K562 (cell line): ENCODE results near the gene ILKAP. TPM values are rescaled to one million over a fixed set of nuclear protein-coding genes. Genes with fewer than 3 reads are reported as not detected.

Source experiments
- CCNT2 ChIP-seq: IDR thresholded peaks from 2 replicates; pipeline ENCODE4 v1.6.1; 2011; ENCODE audit warnings: borderline replicate concordance, low read depth, mild to moderate bottlenecking, moderate library complexity, mixed read lengths, low read length; ENCODE audit not compliant: insufficient read length; ENCODE audit errors: extremely low read depth
- KHSRP ChIP-seq: fragments of 450-650 bp; IDR thresholded peaks from 2 replicates; pipeline ENCODE4 v1.6.1; 2017
- MAFF ChIP-seq: IDR thresholded peaks from 2 replicates; pipeline ENCODE4 v1.6.1; 2012; ENCODE audit warnings: low read length, improper control_type of control experiment
- NELFE ChIP-seq: IDR thresholded peaks from 2 replicates; pipeline ENCODE4 v1.6.1; 2011; ENCODE audit warnings: mild to moderate bottlenecking; ENCODE audit not compliant: insufficient read depth, insufficient read length
- SIN3A ChIP-seq, 2 experiments: fragments of 150-350 bp in 1 of 2; IDR thresholded peaks; 2 replicates each; pipeline ENCODE4 v1.6.1; 2011 to 2016; ENCODE audit warnings: borderline replicate concordance in 2 of 2, low read depth in 2 of 2, low read length in 2 of 2, mild to moderate bottlenecking in 2 of 2, moderate library complexity in 2 of 2; ENCODE audit not compliant: control insufficient read depth in 1 of 2
- SMARCA5 ChIP-seq: fragments of 450-650 bp; IDR thresholded peaks from 2 replicates; pipeline ENCODE4 v1.6.1; 2016
- TCFL5 ChIP-seq: fragments of 250-450 bp; sonication (Bioruptor Pico); conservative IDR thresholded peaks from 2 replicates; pipeline ENCODE4 v1.6.1; 2021; ENCODE audit warnings: mild to moderate bottlenecking, moderate library complexity, matching md5 sums
- ZNF140 ChIP-seq: fragments of 250-450 bp; sonication (Bioruptor Pico); IDR thresholded peaks from 2 replicates; pipeline ENCODE4 v1.8.0; 2021; ENCODE audit warnings: moderate library complexity, mild to moderate bottlenecking, inconsistent platforms
- ZNF583 ChIP-seq: fragments of 250-450 bp; sonication (Bioruptor Pico); IDR thresholded peaks from 2 replicates; pipeline ENCODE4 v1.4.0; 2020
- polyA plus RNA-seq, 8 experiments: library from polyadenylated mRNA; depleted of rRNA in 4 of 8; stranded (reverse) in 5 of 8; unstranded in 3 of 8; fragments of >200 nt; fragmentation: Nextera tagmentation in 2 of 8; fragmentation: Illumina TruSeq in 1 of 8; extraction: Ambion mirVana in 2 of 8; extraction: Trizol in 1 of 8; gene quantifications; 2 replicates each; pipeline versions ENCODE4 v1.2.1 to v1.2.3, GENCODE V29; 2011 to 2014; ENCODE audit warnings: inconsistent platforms in 1 of 8, missing spikeins in 1 of 8
- total RNA-seq, 7 experiments: library from RNA; depleted of rRNA in 6 of 7; stranded (reverse); fragments of >200 nt in 6 of 7; fragmentation: Illumina TruSeq in 2 of 7; extraction: Trizol in 2 of 7; gene quantifications; 2 replicates each; pipeline versions ENCODE4 v1.2.1 to v1.2.3, GENCODE V29; 2011 to 2021; ENCODE audit warnings: low replicate concordance in 1 of 7
- TF ChIP-seq, protein P1 (sequence below): fragments of 150-350 bp; IDR thresholded peaks from 2 replicates; pipeline ENCODE4 v1.6.1; 2014; ENCODE audit warnings: low read depth, mild to moderate bottlenecking, low read length, borderline replicate concordance

Gene ILKAP
- total and polyA plus RNA-seq, 9 of the 15 experiments (the other 6 are each of a cell fraction or from before 2014, with no cell fraction given): 3.1 to 43.9 (median 20.7) TPM

DNA sequence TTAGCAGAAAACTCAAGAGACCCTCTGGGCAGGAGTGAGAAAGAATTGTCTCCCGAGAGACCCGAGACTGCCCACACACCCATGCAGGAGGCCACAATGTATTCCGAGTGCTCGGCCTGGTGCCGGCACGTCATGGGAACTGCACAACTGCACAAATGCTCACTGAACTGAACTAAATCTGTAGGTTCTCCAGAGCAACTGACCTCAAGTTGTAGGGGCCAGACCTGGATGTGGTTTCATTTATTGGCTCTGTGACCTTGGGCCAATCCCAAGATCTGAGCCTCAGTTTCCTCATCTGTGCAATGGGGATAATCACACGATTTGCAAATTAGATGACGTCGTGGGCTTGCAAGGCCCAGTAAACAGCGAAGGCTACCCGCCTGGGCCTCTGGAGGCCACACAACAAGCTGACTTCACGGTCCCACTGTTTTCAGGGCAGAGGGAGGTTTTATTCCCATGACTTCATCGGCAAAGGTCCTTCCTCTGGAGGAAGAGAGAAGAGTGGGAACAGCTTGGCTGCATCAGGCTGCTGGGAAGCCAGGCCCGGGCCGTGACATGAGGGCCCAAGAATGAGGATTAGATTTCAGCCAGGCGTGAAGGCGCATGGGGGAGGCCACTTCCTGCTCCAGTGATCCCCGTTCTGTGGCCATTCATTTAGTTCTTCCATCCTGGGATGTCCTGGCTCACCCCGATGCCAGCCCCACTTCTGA, 48.3 kb downstream of the ILKAP start (continued):
- no peak for TF ChIP-seq SIN3A (IDR thresholded peaks at IDR 0.05; ENCODE audit: borderline replicate concordance in 2 of 2, control insufficient read depth in 1 of 2, low read depth in 2 of 2, low read length in 2 of 2)
- TF ChIP-seq, protein P1, sequence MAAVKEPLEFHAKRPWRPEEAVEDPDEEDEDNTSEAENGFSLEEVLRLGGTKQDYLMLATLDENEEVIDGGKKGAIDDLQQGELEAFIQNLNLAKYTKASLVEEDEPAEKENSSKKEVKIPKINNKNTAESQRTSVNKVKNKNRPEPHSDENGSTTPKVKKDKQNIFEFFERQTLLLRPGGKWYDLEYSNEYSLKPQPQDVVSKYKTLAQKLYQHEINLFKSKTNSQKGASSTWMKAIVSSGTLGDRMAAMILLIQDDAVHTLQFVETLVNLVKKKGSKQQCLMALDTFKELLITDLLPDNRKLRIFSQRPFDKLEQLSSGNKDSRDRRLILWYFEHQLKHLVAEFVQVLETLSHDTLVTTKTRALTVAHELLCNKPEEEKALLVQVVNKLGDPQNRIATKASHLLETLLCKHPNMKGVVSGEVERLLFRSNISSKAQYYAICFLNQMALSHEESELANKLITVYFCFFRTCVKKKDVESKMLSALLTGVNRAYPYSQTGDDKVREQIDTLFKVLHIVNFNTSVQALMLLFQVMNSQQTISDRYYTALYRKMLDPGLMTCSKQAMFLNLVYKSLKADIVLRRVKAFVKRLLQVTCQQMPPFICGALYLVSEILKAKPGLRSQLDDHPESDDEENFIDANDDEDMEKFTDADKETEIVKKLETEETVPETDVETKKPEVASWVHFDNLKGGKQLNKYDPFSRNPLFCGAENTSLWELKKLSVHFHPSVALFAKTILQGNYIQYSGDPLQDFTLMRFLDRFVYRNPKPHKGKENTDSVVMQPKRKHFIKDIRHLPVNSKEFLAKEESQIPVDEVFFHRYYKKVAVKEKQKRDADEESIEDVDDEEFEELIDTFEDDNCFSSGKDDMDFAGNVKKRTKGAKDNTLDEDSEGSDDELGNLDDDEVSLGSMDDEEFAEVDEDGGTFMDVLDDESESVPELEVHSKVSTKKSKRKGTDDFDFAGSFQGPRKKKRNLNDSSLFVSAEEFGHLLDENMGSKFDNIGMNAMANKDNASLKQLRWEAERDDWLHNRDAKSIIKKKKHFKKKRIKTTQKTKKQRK: no peak
- no peak for TF ChIP-seq CCNT2
- TF ChIP-seq SMARCA5: 0 out of 2 replicates have a peak, but pooled peaks have one; percentile 16
- TF ChIP-seq ZNF140 (CRISPR knock-in tag): no peak
- no peak for TF ChIP-seq KHSRP
- no peak for TF ChIP-seq MAFF
- no peak for TF ChIP-seq ZNF583 (CRISPR knock-in tag)
- no peak for TF ChIP-seq TCFL5 (CRISPR knock-in tag)
- TF ChIP-seq NELFE: no peak
- TF ChIP-seq, all 486 proteins: peak for 3
